IPS DF 6.9 (cell line): ENCODE results near the gene ARPC2.

Experiments used
- DNase-seq: peaks from one replicate; pipeline ENCODE4 v3.0.0-alpha.2; 2013; ENCODE audit warnings: low read depth, low spot score
- H3K27ac ChIP-seq: one replicate; pipeline ENCODE4 v1.5.1; 2013; ENCODE audit warnings: low read length, control low read depth
- H3K27me3 ChIP-seq: 2 replicates; pipeline ENCODE4 v1.6.1; 2013; ENCODE audit warnings: mild to moderate bottlenecking, low read length; ENCODE audit not compliant: control insufficient read depth, insufficient read depth
- H3K36me3 ChIP-seq: 2 replicates; pipeline ENCODE4 v1.6.1; 2013; ENCODE audit warnings: low read length; ENCODE audit not compliant: control insufficient read depth, insufficient read depth
- H3K4me1 ChIP-seq: 2 replicates; pipeline ENCODE4 v1.6.1; 2013; ENCODE audit warnings: low read length; ENCODE audit not compliant: control insufficient read depth, insufficient read depth
- H3K4me3 ChIP-seq: 2 replicates; pipeline ENCODE4 v1.5.1; 2013; ENCODE audit warnings: mild to moderate bottlenecking, low read length
- H3K9me3 ChIP-seq: 2 replicates; pipeline ENCODE4 v1.6.1; 2013; ENCODE audit warnings: low read length, inconsistent platforms; ENCODE audit not compliant: control insufficient read depth, insufficient read depth
- WGBS: extraction: QIAGEN DNeasy Blood & Tissue Kit; methylation state at CpG from one replicate; pipeline ENCODE4 v1.1.7; 2013; ENCODE audit warnings: mixed read lengths, missing lambda C conversion rate; ENCODE audit not compliant: insufficient read length, insufficient coverage; 5-methylcytosine and 5-hydroxymethylcytosine counted together

Gene ARPC2

DNA sequence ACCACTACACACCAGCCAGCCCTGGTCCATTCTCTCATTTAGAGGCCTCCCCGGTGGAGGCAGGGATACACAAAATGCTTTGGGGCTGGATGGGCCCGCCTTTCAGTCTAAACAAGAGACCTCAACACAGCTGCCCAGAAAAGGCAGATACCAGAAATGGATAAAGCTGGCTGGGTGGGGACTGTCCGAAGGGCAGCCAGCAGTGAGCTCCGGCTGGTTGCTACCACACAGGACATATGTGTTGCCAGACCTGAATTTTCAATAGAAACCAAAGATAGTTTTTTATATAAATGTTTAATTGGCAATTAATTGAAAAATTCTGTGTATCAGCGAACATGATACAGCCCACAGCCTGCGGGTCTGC, 45.2 kb downstream of the ARPC2 start:
- no peak for DNase-seq
- H3K27me3 ChIP-seq: no peaks in the 10 kb centered on the region
- H3K4me1 ChIP-seq: peaks cover 11% of the 10 kb centered on the region
- WGBS: no CpG with 5 or more reads among the region's 6 CpGs
- H3K36me3 ChIP-seq: peaks cover 28% of the 10 kb centered on the region; the same call in 1 of the 2 replicates
- H3K9me3 ChIP-seq: no peaks in the 10 kb centered on the region
- H3K27ac ChIP-seq: no peak overlapping the region
- no peak overlapping the region for H3K4me3 ChIP-seq

DNA sequence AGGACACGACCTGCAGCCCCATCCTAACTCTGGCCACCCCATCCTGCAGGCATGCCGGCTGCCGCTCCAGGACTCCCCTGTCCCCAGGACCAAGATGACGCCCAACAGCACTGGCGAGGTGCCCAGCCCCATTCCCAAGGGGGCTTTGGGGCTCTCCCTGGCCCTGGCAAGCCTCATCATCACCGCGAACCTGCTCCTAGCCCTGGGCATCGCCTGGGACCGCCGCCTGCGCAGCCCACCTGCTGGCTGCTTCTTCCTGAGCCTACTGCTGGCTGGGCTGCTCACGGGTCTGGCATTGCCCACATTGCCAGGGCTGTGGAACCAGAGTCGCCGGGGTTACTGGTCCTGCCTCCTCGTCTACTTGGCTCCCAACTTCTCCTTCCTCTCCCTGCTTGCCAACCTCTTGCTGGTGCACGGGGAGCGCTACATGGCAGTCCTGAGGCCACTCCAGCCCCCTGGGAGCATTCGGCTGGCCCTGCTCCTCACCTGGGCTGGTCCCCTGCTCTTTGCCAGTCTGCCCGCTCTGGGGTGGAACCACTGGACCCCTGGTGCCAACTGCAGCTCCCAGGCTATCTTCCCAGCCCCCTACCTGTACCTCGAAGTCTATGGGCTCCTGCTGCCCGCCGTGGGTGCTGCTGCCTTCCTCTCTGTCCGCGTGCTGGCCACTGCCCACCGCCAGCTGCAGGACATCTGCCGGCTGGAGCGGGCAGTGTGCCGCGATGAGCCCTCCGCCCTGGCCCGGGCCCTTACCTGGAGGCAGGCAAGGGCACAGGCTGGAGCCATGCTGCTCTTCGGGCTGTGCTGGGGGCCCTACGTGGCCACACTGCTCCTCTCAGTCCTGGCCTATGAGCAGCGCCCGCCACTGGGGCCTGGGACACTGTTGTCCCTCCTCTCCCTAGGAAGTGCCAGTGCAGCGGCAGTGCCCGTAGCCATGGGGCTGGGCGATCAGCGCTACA, 45.9 kb downstream of the ARPC2 start:
- H3K9me3 ChIP-seq: no peaks in the 10 kb centered on the region
- no peaks in the 10 kb centered on the region for H3K27me3 ChIP-seq
- no peak for DNase-seq
- H3K4me3 ChIP-seq: no peak overlapping the region
- H3K36me3 ChIP-seq: peaks cover 28% of the 10 kb centered on the region; the same call in 1 of the 2 replicates
- WGBS: no CpG with 5 or more reads among the region's 39 CpGs
- H3K27ac ChIP-seq: no peak overlapping the region
- peaks cover 11% of the 10 kb centered on the region for H3K4me1 ChIP-seq

DNA sequence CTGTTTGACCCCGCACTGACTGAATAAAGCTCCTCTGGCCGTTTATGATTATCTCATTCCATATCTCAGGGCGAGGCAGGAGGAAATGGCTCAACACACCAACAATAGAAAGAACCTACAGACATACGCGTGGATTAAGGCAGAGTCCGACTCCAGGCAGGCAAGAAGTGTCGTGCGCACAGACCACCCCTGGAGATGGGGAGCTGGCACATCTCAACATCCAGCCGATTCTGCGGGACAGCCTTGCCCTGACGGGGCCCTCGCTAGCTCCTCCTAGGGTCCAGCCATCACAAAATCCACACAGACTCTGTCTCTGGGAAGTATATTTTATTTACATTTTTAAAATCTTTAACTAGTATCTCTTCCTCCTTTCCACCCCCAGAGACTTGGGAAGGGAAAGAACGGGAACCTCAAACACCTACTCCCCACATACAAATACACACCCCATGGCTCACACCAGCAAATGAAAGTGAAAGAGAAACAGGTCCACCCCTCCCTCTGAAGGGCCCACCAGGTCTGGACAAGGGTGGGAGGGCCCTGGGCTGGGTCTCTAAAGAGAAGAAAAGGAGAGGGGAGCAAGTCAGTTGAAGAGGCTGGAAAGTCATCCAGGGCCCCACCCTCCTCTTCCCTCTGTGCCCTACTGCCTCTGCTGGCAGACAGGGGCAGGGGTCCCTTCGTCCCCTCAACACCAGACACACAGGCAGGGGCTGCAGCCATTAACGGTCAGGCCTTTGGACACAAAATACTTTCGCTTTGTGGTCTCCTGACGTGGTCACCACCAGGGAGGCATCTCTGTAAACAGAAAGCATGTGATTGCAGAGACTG, 47.0 kb downstream of the ARPC2 start:
- DNase-seq: no peak
- Histone ChIP-seq H3K36me3 (peaks cover 28% of the 10 kb centered on the region; the same call in 1 of the 2 replicates), H3K27me3 (no peaks in the 10 kb centered on the region), H3K9me3 (no peaks in the 10 kb centered on the region), H3K4me3 (no peak overlapping the region), H3K4me1 (peaks cover 12% of the 10 kb centered on the region), H3K27ac (no peak overlapping the region)
- WGBS: no CpG with 5 or more reads among the region's 17 CpGs

DNA sequence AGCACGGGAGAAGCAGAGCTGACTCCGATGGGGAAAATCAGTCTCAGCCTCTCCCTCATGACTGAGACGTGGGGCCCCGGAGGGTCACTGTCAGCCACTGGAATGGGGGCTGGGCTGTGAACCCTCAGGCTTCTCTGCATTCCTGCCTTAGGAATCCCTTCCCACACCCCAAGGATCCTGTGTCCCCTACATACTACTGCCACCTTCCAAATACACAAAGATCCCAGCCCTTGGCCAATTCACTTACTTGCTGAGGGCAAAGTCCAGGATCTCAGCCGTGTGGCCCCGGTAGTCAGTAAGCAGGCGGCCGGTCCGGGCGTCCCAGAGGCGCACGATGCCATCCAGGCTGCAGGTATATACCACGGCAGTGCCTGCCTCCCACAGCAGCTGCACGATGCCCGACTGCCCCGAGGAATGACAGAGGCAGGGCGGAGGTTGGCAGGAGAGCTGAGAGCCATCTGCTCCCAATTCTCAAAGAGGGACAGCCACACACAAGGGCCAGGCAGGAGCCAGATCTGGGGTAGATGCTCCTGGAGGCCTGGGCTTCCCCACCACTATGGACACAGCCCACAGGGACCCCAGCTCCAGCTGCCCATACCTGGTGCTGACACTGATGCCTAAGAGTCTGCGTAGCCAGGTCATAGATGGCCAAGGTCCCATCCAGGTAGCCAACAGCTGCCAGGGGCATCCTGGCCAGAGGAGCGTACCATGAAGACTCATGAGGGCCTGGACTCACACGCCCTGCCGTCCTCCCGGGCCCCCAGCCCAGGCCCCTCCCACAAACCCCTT, 48.0 kb downstream of the ARPC2 start:
- DNase-seq: no peak
- Histone ChIP-seq H3K4me3 (no peak overlapping the region), H3K4me1 (peaks cover 14% of the 10 kb centered on the region), H3K27ac (no peak overlapping the region), H3K27me3 (no peaks in the 10 kb centered on the region), H3K9me3 (no peaks in the 10 kb centered on the region), H3K36me3 (peaks cover 28% of the 10 kb centered on the region; the same call in 1 of the 2 replicates)
- no CpG with 5 or more reads among the region's 22 CpGs for WGBS

DNA sequence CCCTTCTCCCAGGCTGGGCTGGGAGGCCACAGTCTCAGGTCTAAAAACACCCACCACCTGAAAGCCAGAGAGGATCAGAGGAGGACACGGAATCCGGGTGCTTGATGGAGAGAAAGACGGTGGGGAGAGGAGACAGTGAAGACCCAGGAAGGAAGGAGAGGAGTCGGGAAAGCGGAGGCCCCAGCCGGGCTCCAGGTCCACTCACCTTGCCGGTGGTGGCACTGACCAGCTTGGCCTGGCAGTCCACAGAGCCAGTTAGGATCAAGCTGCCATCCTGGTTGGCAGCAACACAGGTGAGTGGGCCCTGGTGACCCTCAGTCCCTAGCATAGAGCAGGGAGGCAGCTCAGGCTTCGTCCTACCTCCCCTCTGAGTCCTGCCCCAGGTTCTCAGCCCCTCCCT, 48.6 kb downstream of the ARPC2 start:
- peaks cover 10% of the 10 kb centered on the region for H3K4me1 ChIP-seq

DNA sequence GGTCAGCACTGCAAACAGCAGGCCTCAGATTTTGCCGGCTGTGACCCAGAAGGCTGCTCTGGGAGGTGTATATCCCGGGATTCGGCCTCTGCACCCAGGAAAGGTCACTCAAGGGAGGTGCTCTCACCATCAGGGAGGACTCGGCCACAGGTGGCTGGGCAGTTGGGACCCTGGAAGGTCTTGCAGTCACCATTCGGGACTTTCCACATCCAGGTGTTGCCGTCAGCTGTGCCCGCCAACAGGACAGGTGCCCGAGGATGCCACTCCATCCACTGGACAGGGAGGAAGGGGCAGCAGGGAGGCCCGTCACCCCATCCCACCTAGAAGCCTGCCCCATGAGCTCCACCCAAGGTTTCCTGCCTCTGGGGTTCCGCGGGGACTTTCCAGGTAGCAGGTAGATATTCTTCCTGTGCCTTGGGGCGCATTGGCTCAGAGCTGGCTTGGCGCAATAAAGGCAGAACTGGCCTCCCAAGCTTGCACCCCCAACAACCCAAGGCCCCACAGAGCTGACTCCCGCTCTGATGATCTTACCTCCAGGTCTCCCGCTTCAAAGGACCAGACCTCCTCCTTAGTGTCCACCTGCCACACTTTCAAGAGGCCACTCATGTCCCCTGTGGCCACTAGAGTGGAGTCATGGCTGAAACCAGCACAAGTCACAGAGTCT, 49.5 kb downstream of the ARPC2 start:
- DNase-seq: no peak
- H3K36me3 ChIP-seq: peaks cover 28% of the 10 kb centered on the region; the same call in 1 of the 2 replicates
- WGBS: no CpG with 5 or more reads among the region's 15 CpGs

More for the DNA sequence above, 48.6 kb downstream of the ARPC2 start:
- Histone ChIP-seq H3K4me3 (no peak overlapping the region), H3K36me3 (peaks cover 28% of the 10 kb centered on the region; the same call in 1 of the 2 replicates), H3K27ac (no peak overlapping the region), H3K27me3 (no peaks in the 10 kb centered on the region), H3K9me3 (no peaks in the 10 kb centered on the region)
- DNase-seq: no peak
- WGBS: no CpG with 5 or more reads among the region's 8 CpGs

DNA sequence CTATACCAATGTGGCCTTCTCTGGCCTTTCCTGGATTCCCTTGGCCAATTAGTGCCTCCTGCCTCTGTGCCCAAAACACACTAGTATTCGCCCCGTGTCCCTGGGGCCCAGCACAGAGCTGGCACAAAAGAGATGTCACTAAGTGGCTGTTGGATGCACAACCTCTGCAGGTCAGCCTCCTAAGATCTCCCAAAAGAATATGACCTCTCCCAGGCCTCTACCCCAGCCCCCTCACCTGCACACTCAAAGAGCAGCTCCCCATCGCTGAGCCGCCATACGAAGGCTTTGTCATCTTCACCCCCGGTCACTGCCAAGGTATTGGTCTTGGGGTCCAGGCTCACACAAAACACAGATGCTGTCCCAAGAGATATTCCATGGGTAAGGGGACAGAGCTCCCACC, 50.3 kb downstream of the ARPC2 start:
- H3K27ac ChIP-seq: no peak overlapping the region
- H3K4me1 ChIP-seq: 0 out of 2 replicates have a peak, but pooled peaks cover 2% of the 10 kb centered on the region
- H3K4me3 ChIP-seq: no peak overlapping the region
- no peaks in the 10 kb centered on the region for H3K9me3 ChIP-seq
- H3K27me3 ChIP-seq: no peaks in the 10 kb centered on the region
- no CpG with 5 or more reads among the region's 6 CpGs for WGBS
- H3K36me3 ChIP-seq: peaks cover 26% of the 10 kb centered on the region; the same call in 1 of the 2 replicates
- no peak for DNase-seq

More for the DNA sequence above, 49.5 kb downstream of the ARPC2 start:
- Histone ChIP-seq H3K4me3 (no peak overlapping the region), H3K27me3 (no peaks in the 10 kb centered on the region), H3K27ac (no peak overlapping the region), H3K9me3 (no peaks in the 10 kb centered on the region), H3K4me1 (peaks cover 6% of the 10 kb centered on the region; the same call in 1 of the 2 replicates)

DNA sequence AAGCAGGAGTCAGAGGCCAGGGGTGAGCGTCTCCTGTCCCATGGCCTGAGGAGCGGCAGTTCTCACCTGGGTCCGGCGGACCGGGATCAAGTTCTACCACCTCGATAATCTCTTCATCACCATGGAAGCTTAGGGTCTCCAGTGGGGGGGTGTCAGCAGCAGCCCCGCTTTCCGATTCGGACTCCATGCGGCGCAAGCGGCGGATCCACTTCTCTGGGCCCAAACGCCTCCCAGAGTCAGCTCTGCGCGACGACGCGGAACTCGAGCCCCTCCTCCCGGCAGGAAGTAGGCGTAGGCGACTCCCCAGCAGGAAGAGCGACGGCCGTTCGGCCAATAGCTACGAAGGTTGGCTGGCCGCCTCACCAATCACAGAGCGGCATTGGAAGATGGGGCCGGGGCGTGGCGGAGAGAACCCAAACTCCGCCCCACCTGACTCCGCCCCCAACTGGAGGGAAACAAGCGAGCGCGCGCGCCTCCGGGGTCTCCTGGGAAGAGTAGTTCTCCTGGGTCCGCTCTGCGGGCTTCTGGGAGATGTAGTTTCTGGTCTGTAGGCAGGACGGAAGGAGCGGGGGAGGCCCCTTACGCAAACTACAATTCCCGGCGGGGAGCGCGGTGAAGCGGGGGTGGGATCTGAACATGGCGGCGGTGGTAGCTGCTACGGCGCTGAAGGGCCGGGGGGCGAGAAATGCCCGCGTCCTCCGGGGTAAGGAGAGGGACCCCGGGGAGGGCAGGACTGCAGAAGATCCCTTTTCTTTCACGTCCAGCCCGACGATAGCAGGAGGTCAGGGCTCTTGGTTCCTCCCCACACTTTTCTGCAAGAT, 53.1 kb downstream of the ARPC2 start, which contains the start of the genes AAMP and PNKD:
TSS of gene AAMP (minus strand) at position 238 of the 821 bp plus-strand sequence. CDS start at position 187, 51 bp downstream.
TSS of gene PNKD (plus strand) at position 620 of the 821 bp plus-strand sequence. CDS start at position 637, 17 bp downstream.
- peaks cover 19% of the 10 kb centered on the region; the same call in 1 of the 2 replicates for H3K36me3 ChIP-seq
- DNase-seq: peak; percentile 93
- WGBS: no CpG with 5 or more reads among the region's 64 CpGs
- H3K27ac ChIP-seq: no peak within 1 kb of the TSS
- 0 out of 2 replicates have a peak, but pooled peaks cover 2% of the 10 kb centered on the region for H3K4me1 ChIP-seq
- no peaks in the 10 kb centered on the region for H3K9me3 ChIP-seq
- peak within 1 kb of the TSS; percentile 91 for H3K4me3 ChIP-seq
- no peaks in the 10 kb centered on the region for H3K27me3 ChIP-seq
